GM10248 (cell line): ENCODE measurements around the gene SSC4D.

ENCODE experiments used
- CTCF ChIA-PET: fragments of 300-600 bp; sonication (Branson Sonifier 250); formaldehyde crosslinking; extraction: SDS; loops from one replicate; lab custom pipeline; 2021; ENCODE audit warnings: antibody characterized with exemption; lab: Yijun Ruan, JAX
- POLR2A ChIA-PET: fragments of 350-650 bp; sonication (Branson Sonifier 250); formaldehyde crosslinking; extraction: SDS; loops from one replicate; lab custom pipeline; 2020; ENCODE audit warnings: antibody characterized with exemption; lab: Yijun Ruan, JAX
- DNase-seq: peaks from one replicate; pipeline ENCODE4 v3.0.0; 2012; ENCODE audit errors: extremely low spot score
- TF ChIP-seq, protein P1 (sequence below): IDR thresholded peaks from 2 replicates; pipeline ENCODE4 v1.5.1; 2012; ENCODE audit warnings: mild to moderate bottlenecking, low read depth; ENCODE audit errors: extremely low read depth, missing control alignments, control extremely low read depth

SSC4D gene

DNA sequence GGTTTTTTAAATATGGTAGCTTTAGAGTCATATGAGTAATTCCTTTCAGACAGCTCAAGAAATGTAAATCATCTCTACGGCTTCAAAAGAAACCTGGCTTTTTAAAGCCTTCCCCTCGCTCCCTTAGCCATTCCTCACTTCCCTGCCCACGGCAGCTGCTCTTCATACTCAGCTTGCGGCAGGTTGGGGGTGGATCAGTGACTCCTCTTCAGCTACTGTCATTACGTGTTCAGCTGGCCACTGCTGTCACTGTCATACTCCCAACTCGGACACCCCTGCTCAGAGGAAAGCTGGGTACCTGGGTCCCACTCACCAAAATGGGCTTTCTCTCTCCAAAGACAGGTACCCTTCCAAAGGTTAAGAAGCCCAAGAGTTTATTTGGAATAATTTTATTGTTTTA lies 57.3 kb downstream of the SSC4D start:
- TF ChIP-seq, protein P1, sequence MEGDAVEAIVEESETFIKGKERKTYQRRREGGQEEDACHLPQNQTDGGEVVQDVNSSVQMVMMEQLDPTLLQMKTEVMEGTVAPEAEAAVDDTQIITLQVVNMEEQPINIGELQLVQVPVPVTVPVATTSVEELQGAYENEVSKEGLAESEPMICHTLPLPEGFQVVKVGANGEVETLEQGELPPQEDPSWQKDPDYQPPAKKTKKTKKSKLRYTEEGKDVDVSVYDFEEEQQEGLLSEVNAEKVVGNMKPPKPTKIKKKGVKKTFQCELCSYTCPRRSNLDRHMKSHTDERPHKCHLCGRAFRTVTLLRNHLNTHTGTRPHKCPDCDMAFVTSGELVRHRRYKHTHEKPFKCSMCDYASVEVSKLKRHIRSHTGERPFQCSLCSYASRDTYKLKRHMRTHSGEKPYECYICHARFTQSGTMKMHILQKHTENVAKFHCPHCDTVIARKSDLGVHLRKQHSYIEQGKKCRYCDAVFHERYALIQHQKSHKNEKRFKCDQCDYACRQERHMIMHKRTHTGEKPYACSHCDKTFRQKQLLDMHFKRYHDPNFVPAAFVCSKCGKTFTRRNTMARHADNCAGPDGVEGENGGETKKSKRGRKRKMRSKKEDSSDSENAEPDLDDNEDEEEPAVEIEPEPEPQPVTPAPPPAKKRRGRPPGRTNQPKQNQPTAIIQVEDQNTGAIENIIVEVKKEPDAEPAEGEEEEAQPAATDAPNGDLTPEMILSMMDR = no peak
- POLR2A ChIA-PET = interaction anchor here (1.8 kb wide), 1 partner anchor 13 kb away, joined by 4 read pairs; no protein-coding TSS in a partner anchor
- CTCF ChIA-PET = interaction anchor here (1.1 to 3.3 kb wide), 9 partner anchors 9 to 61 kb away, joined by 3 to 7 read pairs (median 5); no protein-coding TSS in a partner anchor
- peak; percentile 35 for DNase-seq

DNA sequence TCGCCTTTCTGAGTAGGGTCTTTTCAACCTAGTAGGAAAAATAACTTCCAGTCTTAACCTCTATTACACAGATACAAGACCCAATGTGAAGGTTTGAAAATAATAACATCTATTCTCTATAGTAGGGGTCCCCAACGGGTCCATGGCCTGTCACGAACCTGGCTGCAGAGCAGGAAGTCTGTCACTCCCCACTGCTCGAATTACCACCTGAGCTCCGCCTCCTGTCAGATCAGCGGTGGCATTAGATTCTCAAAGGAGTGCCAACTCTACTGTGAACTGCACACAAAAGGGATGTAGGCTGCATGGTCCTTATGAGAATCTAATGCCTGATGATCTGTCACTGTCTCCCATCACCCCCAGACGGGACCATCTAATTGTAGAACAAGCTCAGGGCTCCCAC lies 58.1 kb downstream of the SSC4D start:
- no peak for DNase-seq
- TF ChIP-seq, protein P1 = no peak
- POLR2A ChIA-PET = interaction anchor here (1.8 kb wide), 1 partner anchor 14 kb away, joined by 4 read pairs; no protein-coding TSS in a partner anchor
- CTCF ChIA-PET = interaction anchor here (1.1 to 3.3 kb wide), 9 partner anchors 9 to 60 kb away, joined by 3 to 7 read pairs (median 6); no protein-coding TSS in a partner anchor

GRCh38 chr7:76349313-76349885 lies 60.1 kb downstream of the SSC4D start:
- CTCF ChIA-PET = interaction anchor here (1.3 to 3.3 kb wide), 3 partner anchors 8 to 58 kb away, joined by 3 to 7 read pairs (median 6); no protein-coding TSS in a partner anchor
- POLR2A ChIA-PET = no interaction called here
- no peak for DNase-seq

DNA sequence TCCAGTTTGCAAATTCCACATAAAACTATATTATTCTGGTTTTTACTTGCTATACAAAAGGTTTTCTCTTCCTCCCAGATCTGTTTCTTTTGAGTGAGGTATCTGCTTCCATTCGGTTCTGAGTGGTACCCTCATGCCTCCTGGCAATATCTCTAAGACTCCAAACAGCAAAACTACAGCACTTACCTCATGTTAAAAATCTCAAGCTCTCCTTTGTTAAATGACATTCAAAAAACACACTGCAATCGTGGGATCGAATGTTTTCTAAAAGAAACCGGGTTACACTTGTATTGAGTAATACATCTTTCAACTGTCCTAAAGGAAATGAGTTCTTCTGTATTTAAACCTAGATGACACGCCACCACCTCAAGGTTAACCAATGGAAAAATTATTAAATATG lies 61.8 kb downstream of the SSC4D start:
- TF ChIP-seq, protein P1 = no peak
- ChIA-PET CTCF (interaction anchor here (0.8 to 1.4 kb wide), 3 partner anchors 13 to 34 kb away, joined by 3 to 5 read pairs (median 4); no protein-coding TSS in a partner anchor), POLR2A (no interaction called here)
- DNase-seq = no peak

More at GRCh38 chr7:76349313-76349885, 60.1 kb downstream of the SSC4D start:
- TF ChIP-seq, protein P1 = no peak

- DNase-seq = no peak
- POLR2A ChIA-PET = no interaction called here
- TF ChIP-seq, protein P1 = no peak
- CTCF ChIA-PET = no interaction called here
These were observed 62.7 kb downstream of the SSC4D start for GRCh38 chr7:76346778-76347177.

- ChIA-PET POLR2A (no interaction called here), CTCF (no interaction called here)
- TF ChIP-seq, protein P1 = no peak
- DNase-seq = no peak
These were observed 63.4 kb downstream of the SSC4D start for GRCh38 chr7:76346097-76346496.
